ENCODE measurements around the gene HDDC3. TPM values are rescaled to one million over a fixed set of nuclear protein-coding genes. Genes with fewer than 3 reads are reported as not detected.

Gene HDDC3
- total RNA-seq, 1 donor from 2014 or later: 29.4 TPM

- no peaks in the 10 kb centered on the region for H3K9me3 ChIP-seq
- H3K27ac ChIP-seq: no peak overlapping the region
- no peak overlapping the region for H3K4me3 ChIP-seq
- H3K27me3 ChIP-seq: no peaks in the 10 kb centered on the region
- intact Hi-C loops (cut with DNase I): no loop called here
- TF ChIP-seq, protein P1, sequence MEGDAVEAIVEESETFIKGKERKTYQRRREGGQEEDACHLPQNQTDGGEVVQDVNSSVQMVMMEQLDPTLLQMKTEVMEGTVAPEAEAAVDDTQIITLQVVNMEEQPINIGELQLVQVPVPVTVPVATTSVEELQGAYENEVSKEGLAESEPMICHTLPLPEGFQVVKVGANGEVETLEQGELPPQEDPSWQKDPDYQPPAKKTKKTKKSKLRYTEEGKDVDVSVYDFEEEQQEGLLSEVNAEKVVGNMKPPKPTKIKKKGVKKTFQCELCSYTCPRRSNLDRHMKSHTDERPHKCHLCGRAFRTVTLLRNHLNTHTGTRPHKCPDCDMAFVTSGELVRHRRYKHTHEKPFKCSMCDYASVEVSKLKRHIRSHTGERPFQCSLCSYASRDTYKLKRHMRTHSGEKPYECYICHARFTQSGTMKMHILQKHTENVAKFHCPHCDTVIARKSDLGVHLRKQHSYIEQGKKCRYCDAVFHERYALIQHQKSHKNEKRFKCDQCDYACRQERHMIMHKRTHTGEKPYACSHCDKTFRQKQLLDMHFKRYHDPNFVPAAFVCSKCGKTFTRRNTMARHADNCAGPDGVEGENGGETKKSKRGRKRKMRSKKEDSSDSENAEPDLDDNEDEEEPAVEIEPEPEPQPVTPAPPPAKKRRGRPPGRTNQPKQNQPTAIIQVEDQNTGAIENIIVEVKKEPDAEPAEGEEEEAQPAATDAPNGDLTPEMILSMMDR (IDR thresholded peaks at IDR 0.05): no peak
- peaks cover 8 to 9% of the 10 kb centered on the region in 2 donors for H3K36me3 ChIP-seq
- DNase-seq (ENCODE audit: low spot score in 2 of 2): no peak
- no peaks in the 10 kb centered on the region for H3K4me1 ChIP-seq
Observed at GRCh38 chr15:90972133-90972532, 39.8 kb upstream of the HDDC3 start.

GRCh38 chr15:90970274-90970673 is 37.9 kb upstream of the HDDC3 start:
- no peak overlapping the region for H3K4me3 ChIP-seq
- intact Hi-C loops (cut with DNase I): no loop called here
- no peaks in the 10 kb centered on the region for H3K4me1 ChIP-seq
- no peak for DNase-seq (ENCODE audit: low spot score in 2 of 2)
- TF ChIP-seq, protein P1 (IDR thresholded peaks at IDR 0.05): no peak
- no peaks in the 10 kb centered on the region for H3K9me3 ChIP-seq
- no peaks in the 10 kb centered on the region for H3K27me3 ChIP-seq
- H3K27ac ChIP-seq: no peak overlapping the region
- peaks cover 9 to 20% of the 10 kb centered on the region in 2 donors for H3K36me3 ChIP-seq

- TF ChIP-seq, protein P1 (IDR thresholded peaks at IDR 0.05): no peak
- no peaks in the 10 kb centered on the region for H3K9me3 ChIP-seq
- no peak overlapping the region for H3K27ac ChIP-seq
- no peaks in the 10 kb centered on the region for H3K4me1 ChIP-seq
- H3K4me3 ChIP-seq: no peak overlapping the region
- peaks cover 10 to 14% of the 10 kb centered on the region in 2 donors for H3K36me3 ChIP-seq
- intact Hi-C loops (cut with DNase I): no loop called here
- DNase-seq (ENCODE audit: low spot score in 2 of 2): no peak
- no peaks in the 10 kb centered on the region for H3K27me3 ChIP-seq
Observed at GRCh38 chr15:90968434-90968833, 36.1 kb upstream of the HDDC3 start.

GRCh38 chr15:90967206-90967605 is 34.9 kb upstream of the HDDC3 start:
- H3K27me3 ChIP-seq: no peaks in the 10 kb centered on the region
- no peaks in the 10 kb centered on the region for H3K4me1 ChIP-seq
- H3K27ac ChIP-seq: no peak overlapping the region
- TF ChIP-seq, protein P1 (IDR thresholded peaks at IDR 0.05): no peak
- no peak for DNase-seq (ENCODE audit: low spot score in 2 of 2)
- peaks cover 11 to 13% of the 10 kb centered on the region in 2 donors for H3K36me3 ChIP-seq
- H3K9me3 ChIP-seq: no peaks in the 10 kb centered on the region
- no peak overlapping the region for H3K4me3 ChIP-seq
- intact Hi-C loops (cut with DNase I): no loop called here

GRCh38 chr15:90966262-90966661 is 33.9 kb upstream of the HDDC3 start:
- Histone ChIP-seq H3K4me3 (no peak overlapping the region), H3K27ac (no peak overlapping the region), H3K27me3 (no peaks in the 10 kb centered on the region), H3K9me3 (no peaks in the 10 kb centered on the region), H3K4me1 (no peaks in the 10 kb centered on the region), H3K36me3 (peaks cover 11 to 13% of the 10 kb centered on the region in 2 donors)
- intact Hi-C loops (cut with DNase I): no loop called here
- no peak for DNase-seq (ENCODE audit: low spot score in 2 of 2)
- TF ChIP-seq, protein P1 (IDR thresholded peaks at IDR 0.05): no peak

GRCh38 chr15:90962021-90962420 is 29.7 kb upstream of the HDDC3 start:
- Histone ChIP-seq H3K36me3 (peaks cover 7 to 11% of the 10 kb centered on the region in 2 donors), H3K4me1 (peaks cover 8 to 32% of the 10 kb centered on the region in 2 donors), H3K9me3 (no peaks in the 10 kb centered on the region), H3K27ac (no peak overlapping the region), H3K27me3 (no peaks in the 10 kb centered on the region), H3K4me3 (no peak overlapping the region)
- TF ChIP-seq, protein P1 (IDR thresholded peaks at IDR 0.05): no peak
- intact Hi-C loops (cut with DNase I): no loop called here
- DNase-seq (ENCODE audit: low spot score in 2 of 2): no peak

Measured in ascending aorta (tissue), 2 donors.